ENCODE data around the gene LHX1. TPM values are rescaled to one million over a fixed set of nuclear protein-coding genes. Genes with fewer than 3 reads are reported as not detected.
A peak's percentile ranks its signal among the peaks of the same experiment; 100 is the strongest.

LHX1 gene
- total RNA-seq, 6 donors from 2014 or later, result not detected

DNA sequence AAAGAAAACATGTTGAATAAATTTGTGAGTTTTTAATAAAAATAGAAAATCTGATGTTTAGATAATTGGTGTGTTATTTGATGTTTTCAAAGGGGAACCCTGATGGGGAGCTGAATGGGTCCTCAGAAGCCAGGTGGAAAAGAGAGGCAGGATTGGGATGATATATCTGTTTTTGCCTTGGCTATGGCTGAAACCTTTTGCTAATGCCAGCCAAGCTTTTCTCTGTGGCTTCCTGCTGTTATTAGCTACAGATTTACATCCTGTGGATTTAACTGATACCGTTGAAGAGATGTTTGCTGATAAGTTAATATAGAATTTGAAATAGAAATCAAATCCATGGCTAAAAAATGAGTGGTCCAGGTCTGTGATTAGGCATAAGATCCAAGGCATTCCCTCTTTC, 7.3 kb downstream of the LHX1 start:
- Histone ChIP-seq H3K27ac (no peak overlapping the region), H3K36me3 (no peaks in the 10 kb centered on the region), H3K4me1 (peaks cover 14 to 32% (median 22%) of the 10 kb centered on the region in 4 donors), H3K4me3 (no peak overlapping the region), H3K9me3 (no peaks in the 10 kb centered on the region), H3K27me3 (peaks cover 6 to 75% (median 53%) of the 10 kb centered on the region in 4 donors)
- DNase-seq (no peak), ATAC-seq (ENCODE audit: low FRiP score in 2 of 2) (no peak)
- 0 to 3% methylated on average over 1 of the region's 1 CpG for WGBS, 2 donors
- no peak for TF ChIP-seq POLR2A (IDR thresholded peaks at IDR 0.05)
- no peak for TF ChIP-seq EP300 (IDR thresholded peaks at IDR 0.05)
- TF ChIP-seq POLR2AphosphoS5 (IDR thresholded peaks at IDR 0.05), result no peak
- TF ChIP-seq, protein P1, sequence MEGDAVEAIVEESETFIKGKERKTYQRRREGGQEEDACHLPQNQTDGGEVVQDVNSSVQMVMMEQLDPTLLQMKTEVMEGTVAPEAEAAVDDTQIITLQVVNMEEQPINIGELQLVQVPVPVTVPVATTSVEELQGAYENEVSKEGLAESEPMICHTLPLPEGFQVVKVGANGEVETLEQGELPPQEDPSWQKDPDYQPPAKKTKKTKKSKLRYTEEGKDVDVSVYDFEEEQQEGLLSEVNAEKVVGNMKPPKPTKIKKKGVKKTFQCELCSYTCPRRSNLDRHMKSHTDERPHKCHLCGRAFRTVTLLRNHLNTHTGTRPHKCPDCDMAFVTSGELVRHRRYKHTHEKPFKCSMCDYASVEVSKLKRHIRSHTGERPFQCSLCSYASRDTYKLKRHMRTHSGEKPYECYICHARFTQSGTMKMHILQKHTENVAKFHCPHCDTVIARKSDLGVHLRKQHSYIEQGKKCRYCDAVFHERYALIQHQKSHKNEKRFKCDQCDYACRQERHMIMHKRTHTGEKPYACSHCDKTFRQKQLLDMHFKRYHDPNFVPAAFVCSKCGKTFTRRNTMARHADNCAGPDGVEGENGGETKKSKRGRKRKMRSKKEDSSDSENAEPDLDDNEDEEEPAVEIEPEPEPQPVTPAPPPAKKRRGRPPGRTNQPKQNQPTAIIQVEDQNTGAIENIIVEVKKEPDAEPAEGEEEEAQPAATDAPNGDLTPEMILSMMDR (IDR thresholded peaks at IDR 0.05), result no peak

DNA sequence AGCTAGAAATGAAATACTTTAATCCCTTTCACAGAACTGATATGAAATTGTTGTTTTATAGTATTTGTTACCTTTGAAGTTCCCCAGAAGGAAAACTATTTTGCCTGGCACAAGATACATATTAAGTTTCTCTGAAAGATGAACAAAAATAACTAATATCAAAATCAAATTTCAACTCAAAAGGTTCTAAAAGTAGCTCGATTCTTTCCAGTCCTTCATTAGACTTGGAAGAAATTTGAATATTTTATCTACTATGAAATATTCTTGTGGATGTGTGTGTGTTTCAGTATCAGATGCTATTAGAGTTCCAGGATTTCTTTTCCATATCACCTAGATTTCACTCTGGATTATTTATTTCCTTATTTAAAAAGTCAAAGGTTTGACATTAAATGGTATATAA, 7.9 kb downstream of the LHX1 start:
- no peak overlapping the region for H3K4me3 ChIP-seq
- 34 to 40% methylated on average over 1 of the region's 1 CpG for WGBS, 2 donors
- no peaks in the 10 kb centered on the region for H3K36me3 ChIP-seq
- H3K27me3 ChIP-seq, result peaks cover 6 to 69% (median 47%) of the 10 kb centered on the region in 4 donors
- DNase-seq (no peak), ATAC-seq (ENCODE audit: low FRiP score in 2 of 2) (no peak)
- H3K9me3 ChIP-seq, result no peaks in the 10 kb centered on the region
- H3K4me1 ChIP-seq, result peaks cover 20 to 36% (median 28%) of the 10 kb centered on the region in 4 donors
- TF ChIP-seq, protein P1 (IDR thresholded peaks at IDR 0.05), result no peak
- no peak for TF ChIP-seq EP300 (IDR thresholded peaks at IDR 0.05)
- no peak for TF ChIP-seq POLR2A (IDR thresholded peaks at IDR 0.05)
- TF ChIP-seq POLR2AphosphoS5 (IDR thresholded peaks at IDR 0.05), result no peak
- H3K27ac ChIP-seq, result no peak overlapping the region

DNA sequence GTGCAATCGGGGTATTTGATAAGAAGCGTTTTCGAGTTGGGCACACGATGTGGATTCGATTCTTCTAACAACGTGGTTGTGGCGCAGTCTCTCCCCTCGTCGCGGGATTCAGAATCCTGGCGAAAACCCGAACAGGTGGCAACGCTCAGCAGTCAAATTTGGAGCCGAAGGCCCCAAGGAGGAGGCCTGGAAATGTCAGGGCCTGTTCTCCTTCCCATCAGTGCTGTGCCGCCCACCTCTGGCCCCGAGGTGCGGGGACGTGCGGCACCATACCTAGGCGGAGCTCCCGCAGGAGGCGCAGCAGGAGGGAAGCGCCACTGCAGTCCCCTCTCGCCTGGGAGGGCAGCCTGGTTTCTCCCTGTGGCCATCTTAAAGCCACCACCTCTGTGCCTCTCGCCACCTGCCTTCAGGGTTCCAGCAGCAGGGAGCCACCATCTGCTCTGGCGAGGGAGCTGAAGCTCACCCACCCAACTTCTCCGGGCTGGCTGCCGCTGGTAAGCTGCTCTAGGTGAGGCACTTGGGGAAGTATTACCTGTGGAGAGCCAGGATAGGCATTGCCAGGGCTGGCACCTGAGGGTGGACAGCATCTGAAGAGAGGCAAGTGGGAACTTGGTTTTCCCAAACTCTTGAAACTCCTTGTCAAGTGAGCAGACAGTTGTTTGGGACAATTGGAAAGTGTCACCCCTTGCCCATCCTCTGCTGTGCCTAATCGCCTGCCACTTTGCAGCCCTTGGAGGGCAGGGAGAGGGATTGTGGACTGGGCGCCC, 8.9 kb downstream of the LHX1 start:
- Histone ChIP-seq H3K4me1 (peaks cover 29 to 40% (median 36%) of the 10 kb centered on the region in 4 donors), H3K27me3 (peaks cover 6 to 59% (median 38%) of the 10 kb centered on the region in 4 donors), H3K9me3 (no peaks in the 10 kb centered on the region), H3K4me3 (no peak overlapping the region), H3K36me3 (peaks cover 0 to 7% (median 0%) of the 10 kb centered on the region in 4 donors), H3K27ac (no peak overlapping the region)
- TF ChIP-seq, protein P1 (IDR thresholded peaks at IDR 0.05), result no peak
- no peak for TF ChIP-seq POLR2A (IDR thresholded peaks at IDR 0.05)
- no peak for TF ChIP-seq EP300 (IDR thresholded peaks at IDR 0.05)
- no peak for TF ChIP-seq POLR2AphosphoS5 (IDR thresholded peaks at IDR 0.05)
- DNase-seq (peak in 1 of 2 donors; percentile 58), ATAC-seq (ENCODE audit: low FRiP score in 2 of 2) (no peak)
- WGBS, 2 donors, result 10 to 15% methylated on average over 17 to 27 of the region's 30 CpGs

DNA sequence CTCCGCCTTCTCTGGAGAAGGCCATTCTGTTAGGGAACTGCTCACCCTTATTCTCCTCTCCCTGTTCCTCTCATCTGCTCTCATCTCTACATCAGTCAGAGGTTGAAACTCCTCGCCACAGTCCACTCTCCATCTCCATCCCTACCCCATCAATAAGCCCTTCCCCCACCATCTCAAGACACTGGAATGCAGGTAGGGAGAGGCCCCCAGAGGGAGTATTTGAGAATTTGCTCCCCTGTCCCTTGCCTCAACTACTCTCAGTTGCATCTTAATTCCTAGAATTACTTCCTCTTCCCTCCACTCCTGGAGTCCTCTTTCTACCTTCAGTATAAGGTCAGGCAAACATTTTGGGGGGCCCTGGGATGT, 9.4 kb downstream of the LHX1 start:
- 58 to 68% methylated on average over 2 of the region's 2 CpGs for WGBS, 2 donors
- H3K27ac ChIP-seq, result no peak overlapping the region
- TF ChIP-seq EP300 (IDR thresholded peaks at IDR 0.05) (no peak), POLR2AphosphoS5 (IDR thresholded peaks at IDR 0.05) (no peak), POLR2A (IDR thresholded peaks at IDR 0.05) (no peak)
- TF ChIP-seq, protein P1 (IDR thresholded peaks at IDR 0.05), result no peak
- peaks cover 5 to 53% (median 33%) of the 10 kb centered on the region in 4 donors for H3K27me3 ChIP-seq
- ATAC-seq (ENCODE audit: low FRiP score in 2 of 2) (no peak), DNase-seq (no peak)
- H3K9me3 ChIP-seq, result no peaks in the 10 kb centered on the region
- no peak overlapping the region for H3K4me3 ChIP-seq
- H3K4me1 ChIP-seq, result peaks cover 29 to 39% (median 36%) of the 10 kb centered on the region in 4 donors
- H3K36me3 ChIP-seq, result peaks cover 0 to 13% (median 0%) of the 10 kb centered on the region in 4 donors
